ENCODE measurements around the gene IRF5.
"Not testable (repeated sequence)": the region's sequence is repeated elsewhere in the genome, so short reads cannot be mapped to it uniquely, and the experiment has no call there.

IRF5 gene

GRCh38 chr7:128906766-128907559 is 30.8 kb upstream of the IRF5 start:
- no peak for DNase-seq

GRCh38 chr7:128908750-128909624 is 28.7 kb upstream of the IRF5 start:
- DNase-seq: no peak

- no peak for DNase-seq
Measured at GRCh38 chr7:128909625-128910568, 27.8 kb upstream of the IRF5 start.

- DNase-seq: no peak
Measured at GRCh38 chr7:128910569-128910945, 27.2 kb upstream of the IRF5 start, which contains the start of gene KCP. Gene KCP, minus strand, starts transcription at chr7:128910709. Its CDS starts 33 bp downstream, at chr7:128910676.

GRCh38 chr7:128911423-128912031 is 26.2 kb upstream of the IRF5 start:
- no peak for DNase-seq

GRCh38 chr7:128912281-128912680 is 25.4 kb upstream of the IRF5 start:
- DNase-seq: no peak

GRCh38 chr7:128912709-128913495 is 24.8 kb upstream of the IRF5 start:
- not testable (repeated sequence) for DNase-seq

GRCh38 chr7:128913870-128914565 is 23.7 kb upstream of the IRF5 start:
- no peak for DNase-seq

GRCh38 chr7:128914566-128915151 is 23.1 kb upstream of the IRF5 start:
- DNase-seq: no peak

GRCh38 chr7:128915271-128915819 is 22.4 kb upstream of the IRF5 start:
- DNase-seq: no peak

GRCh38 chr7:128915841-128916642 is 21.7 kb upstream of the IRF5 start:
- DNase-seq: no peak

- no peak for DNase-seq
Measured at GRCh38 chr7:128916643-128916915, 21.1 kb upstream of the IRF5 start.

GRCh38 chr7:128917122-128917521 is 20.6 kb upstream of the IRF5 start:
- no peak for DNase-seq

- DNase-seq: no peak
Measured at GRCh38 chr7:128918016-128918665, 19.6 kb upstream of the IRF5 start.

GRCh38 chr7:128919241-128919640 is 18.5 kb upstream of the IRF5 start:
- DNase-seq: no peak

GRCh38 chr7:128919881-128920799 is 17.6 kb upstream of the IRF5 start:
- DNase-seq: no peak

- DNase-seq: no peak
Measured at GRCh38 chr7:128920913-128921582, 16.7 kb upstream of the IRF5 start.
